A549 (cell line): Measurements from ENCODE around the gene MARS1. TPM values are rescaled to one million over a fixed set of nuclear protein-coding genes. Genes with fewer than 3 reads are reported as not detected.
A peak's percentile ranks its signal among the peaks of the same experiment; 100 is the strongest.

Source experiments
- ATAC-seq, 2 experiments: fragments of 200-7000 bp in 1 of 2; fragments of >200 bp in 1 of 2; cut with Nextera tagmentation in 1 of 2; cut with Tn5 transposase in 1 of 2; 3 replicates each; pipeline versions ENCODE4 v1.8.0 to v1.9.1; 2018 to 2020; ENCODE audit warnings: mild to moderate bottlenecking in 1 of 2, moderate library complexity in 1 of 2
- CTCF ChIA-PET: fragments of 300-600 bp; sonication (Branson Sonifier 250); formaldehyde crosslinking; extraction: SDS; loops from one replicate; lab custom pipeline; 2021; ENCODE audit warnings: antibody characterized with exemption, inconsistent platforms; lab: Yijun Ruan, JAX
- POLR2A ChIA-PET: fragments of 350-600 bp; formaldehyde crosslinking; extraction: SDS; loops from one replicate; lab custom pipeline; 2021; ENCODE audit warnings: antibody characterized with exemption, inconsistent platforms; lab: Yijun Ruan, JAX
- DNase-seq, 2 experiments: peaks; one replicate each; pipeline versions ENCODE4 v3.0.0 to v3.0.0-alpha.2; 2011 to 2016; ENCODE audit warnings: low read depth in 1 of 2, low spot score in 1 of 2
- FAIRE-seq: peaks from 2 replicates; lab custom pipeline; 2011; peaks lifted over from hg19 to GRCh38; lab: Jason Lieb, UNC
- H3K27ac ChIP-seq, 2 experiments: fragments of >200 bp; sonication (Bioruptor Twin); formaldehyde crosslinking; 3 replicates each; pipeline ENCODE4 v1.5.1; 2016 to 2017
- H3K4me1 ChIP-seq: fragments of >200 bp; sonication (Bioruptor Twin); formaldehyde crosslinking; 3 replicates; pipeline ENCODE4 v1.6.1; 2016
- H3K4me2 ChIP-seq: fragments of >200 bp; sonication (Bioruptor Twin); formaldehyde crosslinking; 3 replicates; pipeline ENCODE4 v1.6.1; 2016
- H3K4me3 ChIP-seq: fragments of >200 bp; sonication (Bioruptor Twin); formaldehyde crosslinking; 3 replicates; pipeline ENCODE4 v1.5.1; 2016
- H3K9me3 ChIP-seq: fragments of >200 bp; sonication (Bioruptor Twin); formaldehyde crosslinking; 3 replicates; pipeline ENCODE4 v1.6.1; 2016
- CBX8 ChIP-seq: fragments of 200-600 bp; sonication (generic); IDR thresholded peaks from 2 replicates; pipeline ENCODE4 v1.6.1; 2016
- CHD2 ChIP-seq: fragments of 150-350 bp; IDR thresholded peaks from 2 replicates; pipeline ENCODE4 v1.6.1; 2014; ENCODE audit warnings: low read length; ENCODE audit not compliant: partially characterized antibody
- EHMT2 ChIP-seq: fragments of 200-600 bp; sonication (generic); IDR thresholded peaks from 2 replicates; pipeline ENCODE4 v1.6.1; 2016; ENCODE audit warnings: antibody characterized with exemption, low read depth, mild to moderate bottlenecking, moderate library complexity
- EP300 ChIP-seq, 2 experiments: fragments of >200 bp; sonication (Bioruptor Twin); formaldehyde crosslinking; IDR thresholded peaks; 2 replicates in 1 of 2; 3 replicates in 1 of 2; pipeline ENCODE4 v1.6.1; 2016 to 2017
- GATA3 ChIP-seq: IDR thresholded peaks from 2 replicates; pipeline ENCODE4 v1.6.1; 2012; ENCODE audit warnings: borderline replicate concordance
- HOXA7 ChIP-seq: fragments of 250-450 bp; sonication (Bioruptor Pico); IDR thresholded peaks from 2 replicates; pipeline ENCODE4 v1.5.0; 2020; ENCODE audit warnings: mild to moderate bottlenecking, moderate library complexity
- JUN ChIP-seq, 2 experiments: fragments of >200 bp; sonication (Bioruptor Twin); formaldehyde crosslinking; IDR thresholded peaks; 2 replicates in 1 of 2; 3 replicates in 1 of 2; pipeline ENCODE4 v1.6.1; 2016 to 2017
- KDM1A ChIP-seq: fragments of 200-600 bp; sonication (generic); IDR thresholded peaks from 2 replicates; pipeline ENCODE4 v1.6.1; 2016; ENCODE audit warnings: low read depth, mild to moderate bottlenecking
- MAFK ChIP-seq: fragments of 450-650 bp; IDR thresholded peaks from 2 replicates; pipeline ENCODE4 v1.6.1; 2014; ENCODE audit not compliant: partially characterized antibody
- NFE2L2 ChIP-seq: fragments of 150-350 bp; conservative IDR thresholded peaks from 2 replicates; pipeline ENCODE4 v1.6.1; 2014; ENCODE audit warnings: low read length
- NPAS2 ChIP-seq: fragments of 250-450 bp; sonication (Bioruptor Pico); IDR thresholded peaks from 2 replicates; pipeline ENCODE4 v1.8.0; 2022; ENCODE audit warnings: mild to moderate bottlenecking, moderate library complexity, borderline replicate concordance
- PHF8 ChIP-seq: fragments of 200-600 bp; sonication (generic); IDR thresholded peaks from 2 replicates; pipeline ENCODE4 v1.6.1; 2016; ENCODE audit warnings: low read depth, mild to moderate bottlenecking, antibody characterized with exemption, moderate library complexity, borderline replicate concordance
- POLR2AphosphoS2 ChIP-seq: conservative IDR thresholded peaks from 2 replicates; pipeline ENCODE4 v1.6.1; 2012; ENCODE audit warnings: low read length, improper control_type of control experiment, inconsistent platforms
- SMC3 ChIP-seq: fragments of >200 bp; sonication (Bioruptor Twin); formaldehyde crosslinking; IDR thresholded peaks from 3 replicates; pipeline ENCODE4 v1.6.1; 2018; ENCODE audit warnings: inconsistent platforms
- SREBF2 ChIP-seq: fragments of 450-650 bp; IDR thresholded peaks from 2 replicates; pipeline ENCODE4 v1.6.1; 2014; ENCODE audit warnings: mild to moderate bottlenecking, moderate library complexity
- TP53 ChIP-seq: fragments of 250-450 bp; sonication (Bioruptor Pico); IDR thresholded peaks from 2 replicates; pipeline ENCODE4 v1.5.0; 2021; ENCODE audit warnings: mild to moderate bottlenecking, moderate library complexity
- ZSCAN20 ChIP-seq: fragments of 250-450 bp; sonication (Bioruptor Pico); IDR thresholded peaks from 2 replicates; pipeline ENCODE4 v1.8.0; 2022; ENCODE audit warnings: mild to moderate bottlenecking, moderate library complexity
- WGBS: methylation state at CpG from one replicate; pipeline ENCODE4 v1.1.6; 2017; ENCODE audit errors: missing lambda C conversion rate; 5-methylcytosine and 5-hydroxymethylcytosine counted together
- polyA plus RNA-seq, 4 experiments: library from polyadenylated mRNA; depleted of rRNA in 3 of 4; stranded (reverse); fragments of >200 nt; fragmentation: RNase III in 1 of 4; extraction: RNeasy Plus Mini Kit Qiagen cat#74134 plus additional on column Dnase treatment in 1 of 4; gene quantifications; 2 replicates in 3 of 4; 3 replicates in 1 of 4; pipeline ENCODE4 v1.2.3, GENCODE V29; 2011 to 2017
- TF ChIP-seq, protein P1 (sequence below): fragments of 200-600 bp; sonication (generic); IDR thresholded peaks from 2 replicates; pipeline ENCODE4 v1.6.1; 2016; ENCODE audit warnings: antibody characterized with exemption, mild to moderate bottlenecking, moderate library complexity
- TF ChIP-seq, protein P2 (sequence below): fragments of 250-450 bp; sonication (Bioruptor Pico); IDR thresholded peaks from 2 replicates; pipeline ENCODE4 v1.5.0; 2021; ENCODE audit warnings: mild to moderate bottlenecking, moderate library complexity, borderline replicate concordance
- TF ChIP-seq, protein P3 (sequence below): fragments of >200 bp; sonication (Bioruptor Twin); formaldehyde crosslinking; IDR thresholded peaks from 2 replicates; pipeline ENCODE4 v1.6.1; 2016
- TF ChIP-seq, protein P4 (sequence below): fragments of >200 bp; sonication (Bioruptor Twin); formaldehyde crosslinking; IDR thresholded peaks from 3 replicates; pipeline ENCODE4 v1.6.1; 2016

The MARS1 gene
- polyA plus RNA-seq, 2 of the 4 experiments (the other 2 are of a cell fraction) = 227 to 372 TPM

DNA sequence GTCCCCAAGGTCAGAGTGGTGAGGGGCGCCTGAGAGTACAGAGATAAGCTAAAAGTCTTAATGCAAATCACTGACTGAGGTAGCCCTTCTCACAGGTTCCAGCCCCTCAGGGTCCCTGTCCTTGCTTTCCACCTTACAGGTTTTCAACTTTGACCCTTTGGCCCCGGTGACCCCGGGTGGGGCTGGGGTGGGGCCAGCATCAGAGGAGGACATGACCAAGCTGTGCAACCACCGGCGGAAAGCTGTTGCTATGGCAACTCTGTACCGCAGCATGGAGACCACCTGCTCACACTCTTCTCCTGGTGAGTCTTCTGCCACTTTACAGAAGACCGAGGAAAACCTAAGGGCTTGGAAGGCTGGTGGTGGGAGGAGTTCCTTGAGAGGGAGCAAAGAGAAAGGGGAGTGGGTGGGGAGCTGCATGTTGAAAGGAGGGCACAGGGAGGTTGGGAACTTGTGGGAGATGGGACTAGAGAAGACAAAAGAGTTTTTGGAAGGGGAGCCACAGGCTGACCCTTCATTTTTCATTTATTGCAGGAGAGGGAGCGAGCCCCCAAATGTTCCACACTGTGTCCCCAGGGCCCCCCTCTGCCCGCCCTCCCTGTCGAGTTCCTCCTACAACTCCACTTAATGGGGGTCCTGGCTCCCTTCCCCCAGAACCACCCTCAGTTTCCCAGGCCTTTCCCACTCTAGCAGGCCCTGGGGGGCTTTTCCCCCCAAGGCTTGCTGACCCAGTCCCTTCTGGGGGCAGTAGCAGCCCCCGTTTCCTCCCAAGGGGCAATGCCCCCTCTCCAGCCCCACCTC is 37.1 kb downstream of the MARS1 start (continued):
- TF ChIP-seq, protein P1, sequence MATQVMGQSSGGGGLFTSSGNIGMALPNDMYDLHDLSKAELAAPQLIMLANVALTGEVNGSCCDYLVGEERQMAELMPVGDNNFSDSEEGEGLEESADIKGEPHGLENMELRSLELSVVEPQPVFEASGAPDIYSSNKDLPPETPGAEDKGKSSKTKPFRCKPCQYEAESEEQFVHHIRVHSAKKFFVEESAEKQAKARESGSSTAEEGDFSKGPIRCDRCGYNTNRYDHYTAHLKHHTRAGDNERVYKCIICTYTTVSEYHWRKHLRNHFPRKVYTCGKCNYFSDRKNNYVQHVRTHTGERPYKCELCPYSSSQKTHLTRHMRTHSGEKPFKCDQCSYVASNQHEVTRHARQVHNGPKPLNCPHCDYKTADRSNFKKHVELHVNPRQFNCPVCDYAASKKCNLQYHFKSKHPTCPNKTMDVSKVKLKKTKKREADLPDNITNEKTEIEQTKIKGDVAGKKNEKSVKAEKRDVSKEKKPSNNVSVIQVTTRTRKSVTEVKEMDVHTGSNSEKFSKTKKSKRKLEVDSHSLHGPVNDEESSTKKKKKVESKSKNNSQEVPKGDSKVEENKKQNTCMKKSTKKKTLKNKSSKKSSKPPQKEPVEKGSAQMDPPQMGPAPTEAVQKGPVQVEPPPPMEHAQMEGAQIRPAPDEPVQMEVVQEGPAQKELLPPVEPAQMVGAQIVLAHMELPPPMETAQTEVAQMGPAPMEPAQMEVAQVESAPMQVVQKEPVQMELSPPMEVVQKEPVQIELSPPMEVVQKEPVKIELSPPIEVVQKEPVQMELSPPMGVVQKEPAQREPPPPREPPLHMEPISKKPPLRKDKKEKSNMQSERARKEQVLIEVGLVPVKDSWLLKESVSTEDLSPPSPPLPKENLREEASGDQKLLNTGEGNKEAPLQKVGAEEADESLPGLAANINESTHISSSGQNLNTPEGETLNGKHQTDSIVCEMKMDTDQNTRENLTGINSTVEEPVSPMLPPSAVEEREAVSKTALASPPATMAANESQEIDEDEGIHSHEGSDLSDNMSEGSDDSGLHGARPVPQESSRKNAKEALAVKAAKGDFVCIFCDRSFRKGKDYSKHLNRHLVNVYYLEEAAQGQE = no peak
- TF ChIP-seq, protein P2, sequence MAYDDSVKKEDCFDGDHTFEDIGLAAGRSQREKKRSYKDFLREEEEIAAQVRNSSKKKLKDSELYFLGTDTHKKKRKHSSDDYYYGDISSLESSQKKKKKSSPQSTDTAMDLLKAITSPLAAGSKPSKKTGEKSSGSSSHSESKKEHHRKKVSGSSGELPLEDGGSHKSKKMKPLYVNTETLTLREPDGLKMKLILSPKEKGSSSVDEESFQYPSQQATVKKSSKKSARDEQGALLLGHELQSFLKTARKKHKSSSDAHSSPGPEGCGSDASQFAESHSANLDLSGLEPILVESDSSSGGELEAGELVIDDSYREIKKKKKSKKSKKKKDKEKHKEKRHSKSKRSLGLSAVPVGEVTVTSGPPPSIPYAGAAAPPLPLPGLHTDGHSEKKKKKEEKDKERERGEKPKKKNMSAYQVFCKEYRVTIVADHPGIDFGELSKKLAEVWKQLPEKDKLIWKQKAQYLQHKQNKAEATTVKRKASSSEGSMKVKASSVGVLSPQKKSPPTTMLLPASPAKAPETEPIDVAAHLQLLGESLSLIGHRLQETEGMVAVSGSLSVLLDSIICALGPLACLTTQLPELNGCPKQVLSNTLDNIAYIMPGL (CRISPR knock-in tag) = no peak
- TF ChIP-seq GATA3 = no peak

DNA sequence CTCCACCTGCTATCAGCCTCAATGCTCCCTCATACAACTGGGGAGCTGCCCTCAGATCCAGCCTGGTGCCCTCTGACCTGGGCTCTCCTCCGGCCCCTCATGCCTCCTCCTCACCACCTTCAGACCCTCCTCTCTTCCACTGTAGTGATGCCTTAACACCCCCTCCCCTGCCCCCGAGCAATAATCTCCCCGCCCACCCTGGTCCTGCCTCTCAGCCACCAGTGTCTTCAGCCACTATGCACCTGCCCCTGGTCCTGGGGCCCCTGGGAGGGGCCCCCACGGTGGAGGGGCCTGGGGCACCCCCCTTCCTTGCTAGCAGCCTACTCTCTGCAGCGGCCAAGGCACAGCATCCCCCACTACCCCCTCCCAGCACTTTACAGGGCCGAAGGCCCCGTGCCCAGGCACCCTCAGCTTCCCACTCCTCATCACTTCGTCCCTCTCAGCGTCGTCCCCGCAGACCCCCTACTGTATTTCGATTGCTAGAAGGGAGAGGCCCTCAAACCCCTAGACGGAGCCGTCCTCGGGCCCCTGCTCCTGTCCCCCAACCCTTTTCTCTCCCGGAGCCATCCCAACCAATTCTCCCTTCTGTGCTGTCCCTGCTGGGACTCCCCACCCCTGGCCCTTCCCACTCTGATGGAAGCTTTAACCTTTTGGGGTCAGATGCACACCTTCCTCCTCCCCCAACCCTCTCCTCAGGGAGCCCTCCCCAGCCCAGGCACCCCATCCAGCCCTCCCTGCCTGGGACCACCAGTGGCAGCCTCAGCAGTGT is 37.9 kb downstream of the MARS1 start:
- ATAC-seq (no peak), FAIRE-seq (no peak), DNase-seq (no peak)
- TF ChIP-seq TP53 (CRISPR knock-in tag) (no peak), EHMT2 (no peak), HOXA7 (no peak), NFE2L2 (no peak), ZSCAN20 (no peak), CHD2 (no peak), EP300 (IDR thresholded peaks at IDR 0.05) (no peak), NPAS2 (CRISPR knock-in tag) (no peak), JUN (IDR thresholded peaks at IDR 0.05) (no peak), CBX8 (no peak), KDM1A (no peak), POLR2AphosphoS2 (no peak), PHF8 (no peak), SREBF2 (no peak), MAFK (no peak), SMC3 (no peak)
- TF ChIP-seq, protein P3, sequence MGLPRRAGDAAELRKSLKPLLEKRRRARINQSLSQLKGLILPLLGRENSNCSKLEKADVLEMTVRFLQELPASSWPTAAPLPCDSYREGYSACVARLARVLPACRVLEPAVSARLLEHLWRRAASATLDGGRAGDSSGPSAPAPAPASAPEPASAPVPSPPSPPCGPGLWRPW = no peak
- TF ChIP-seq, protein P4, sequence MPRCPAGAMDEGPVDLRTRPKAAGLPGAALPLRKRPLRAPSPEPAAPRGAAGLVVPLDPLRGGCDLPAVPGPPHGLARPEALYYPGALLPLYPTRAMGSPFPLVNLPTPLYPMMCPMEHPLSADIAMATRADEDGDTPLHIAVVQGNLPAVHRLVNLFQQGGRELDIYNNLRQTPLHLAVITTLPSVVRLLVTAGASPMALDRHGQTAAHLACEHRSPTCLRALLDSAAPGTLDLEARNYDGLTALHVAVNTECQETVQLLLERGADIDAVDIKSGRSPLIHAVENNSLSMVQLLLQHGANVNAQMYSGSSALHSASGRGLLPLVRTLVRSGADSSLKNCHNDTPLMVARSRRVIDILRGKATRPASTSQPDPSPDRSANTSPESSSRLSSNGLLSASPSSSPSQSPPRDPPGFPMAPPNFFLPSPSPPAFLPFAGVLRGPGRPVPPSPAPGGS = no peak
- no peak overlapping the region for H3K4me2 ChIP-seq
- POLR2A ChIA-PET = no interaction called here
- H3K9me3 ChIP-seq = no peaks in the 10 kb centered on the region
- 86% methylated on average over 13 of the region's 16 CpGs for WGBS
- no peak overlapping the region for H3K4me3 ChIP-seq
- peaks cover 35% of the 10 kb centered on the region for H3K4me1 ChIP-seq
- peak overlapping the region in 1 of 2 experiments; percentile 42; a peak in 1 of 6 replicates for H3K27ac ChIP-seq
- CTCF ChIA-PET = interaction anchor here (1.1 to 1.9 kb wide), 3 partner anchors 10 to 210 kb away, joined by 3 to 7 read pairs (median 3); no protein-coding TSS in a partner anchor
